Osteocyte (in vitro differentiated cells): Measurements from ENCODE around the gene MARK1. TPM values are rescaled to one million over a fixed set of nuclear protein-coding genes. Genes with fewer than 3 reads are reported as not detected.

ENCODE experiments used
- DNase-seq: peaks from one replicate; pipeline ENCODE4 v3.0.0; 2021; ENCODE audit warnings: mixed read lengths; ENCODE audit not compliant: unreplicated experiment; ENCODE audit errors: extremely low spot score
- H3K27ac Mint-ChIP-seq: one replicate; pipeline ENCODE4 v1.8.0; 2021; ENCODE audit warnings: mild to moderate bottlenecking, mixed read lengths; ENCODE audit not compliant: unreplicated experiment
- H3K27me3 Mint-ChIP-seq: one replicate; pipeline ENCODE4 v1.8.0; 2021; ENCODE audit warnings: mixed read lengths; ENCODE audit not compliant: unreplicated experiment
- H3K36me3 Mint-ChIP-seq: one replicate; pipeline ENCODE4 v1.8.0; 2021; ENCODE audit warnings: mixed read lengths; ENCODE audit not compliant: unreplicated experiment
- H3K4me1 Mint-ChIP-seq: one replicate; pipeline ENCODE4 v1.8.0; 2021; ENCODE audit warnings: mixed read lengths; ENCODE audit not compliant: unreplicated experiment
- H3K4me3 Mint-ChIP-seq: one replicate; pipeline ENCODE4 v1.8.0; 2021; ENCODE audit warnings: mild to moderate bottlenecking, moderate library complexity, mixed read lengths; ENCODE audit not compliant: unreplicated experiment
- H3K9me3 Mint-ChIP-seq: one replicate; pipeline ENCODE4 v1.8.0; 2021; ENCODE audit warnings: mixed read lengths; ENCODE audit not compliant: unreplicated experiment
- total RNA-seq: library from RNA; stranded (reverse); gene quantifications from 2 replicates; pipeline ENCODE4 v1.2.1, GENCODE V29; 2021
- TF ChIP-seq, protein P1 (sequence below): fragments of 200-600 bp; sonication (generic); IDR thresholded peaks from 2 replicates; pipeline ENCODE4 v1.5.0; 2021; ENCODE audit warnings: antibody characterized with exemption, mild to moderate bottlenecking, moderate library complexity

MARK1 gene
- total RNA-seq, 1 donor from 2014 or later = 1.2 TPM

DNA sequence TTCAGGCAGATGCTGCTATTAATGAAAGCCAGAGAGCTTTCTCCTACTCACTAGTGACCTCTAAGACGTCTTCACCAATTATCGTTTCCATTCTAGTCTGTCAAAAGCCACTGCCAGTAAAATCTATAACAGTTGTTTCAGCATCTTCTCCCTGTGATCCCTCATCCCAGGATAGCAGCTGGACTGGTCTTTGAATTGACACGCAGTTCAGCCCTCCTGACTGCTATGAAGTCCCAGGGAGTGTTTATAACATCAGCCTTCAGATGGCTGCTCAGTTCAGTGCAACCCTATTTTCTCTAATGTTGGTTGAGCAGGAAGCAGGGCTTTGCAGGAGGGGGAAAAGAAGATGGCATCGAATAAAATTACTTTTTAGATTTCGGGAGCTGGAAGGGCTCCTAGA is 23.6 kb upstream of the MARK1 start:
- H3K36me3 Mint-ChIP-seq = no peaks in the 10 kb centered on the region
- peaks cover 7% of the 10 kb centered on the region for H3K27me3 Mint-ChIP-seq
- H3K27ac Mint-ChIP-seq = no peak overlapping the region
- H3K9me3 Mint-ChIP-seq = no peaks in the 10 kb centered on the region
- H3K4me3 Mint-ChIP-seq = no peak overlapping the region
- DNase-seq = no peak
- TF ChIP-seq, protein P1, sequence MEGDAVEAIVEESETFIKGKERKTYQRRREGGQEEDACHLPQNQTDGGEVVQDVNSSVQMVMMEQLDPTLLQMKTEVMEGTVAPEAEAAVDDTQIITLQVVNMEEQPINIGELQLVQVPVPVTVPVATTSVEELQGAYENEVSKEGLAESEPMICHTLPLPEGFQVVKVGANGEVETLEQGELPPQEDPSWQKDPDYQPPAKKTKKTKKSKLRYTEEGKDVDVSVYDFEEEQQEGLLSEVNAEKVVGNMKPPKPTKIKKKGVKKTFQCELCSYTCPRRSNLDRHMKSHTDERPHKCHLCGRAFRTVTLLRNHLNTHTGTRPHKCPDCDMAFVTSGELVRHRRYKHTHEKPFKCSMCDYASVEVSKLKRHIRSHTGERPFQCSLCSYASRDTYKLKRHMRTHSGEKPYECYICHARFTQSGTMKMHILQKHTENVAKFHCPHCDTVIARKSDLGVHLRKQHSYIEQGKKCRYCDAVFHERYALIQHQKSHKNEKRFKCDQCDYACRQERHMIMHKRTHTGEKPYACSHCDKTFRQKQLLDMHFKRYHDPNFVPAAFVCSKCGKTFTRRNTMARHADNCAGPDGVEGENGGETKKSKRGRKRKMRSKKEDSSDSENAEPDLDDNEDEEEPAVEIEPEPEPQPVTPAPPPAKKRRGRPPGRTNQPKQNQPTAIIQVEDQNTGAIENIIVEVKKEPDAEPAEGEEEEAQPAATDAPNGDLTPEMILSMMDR = no peak
- no peaks in the 10 kb centered on the region for H3K4me1 Mint-ChIP-seq

DNA sequence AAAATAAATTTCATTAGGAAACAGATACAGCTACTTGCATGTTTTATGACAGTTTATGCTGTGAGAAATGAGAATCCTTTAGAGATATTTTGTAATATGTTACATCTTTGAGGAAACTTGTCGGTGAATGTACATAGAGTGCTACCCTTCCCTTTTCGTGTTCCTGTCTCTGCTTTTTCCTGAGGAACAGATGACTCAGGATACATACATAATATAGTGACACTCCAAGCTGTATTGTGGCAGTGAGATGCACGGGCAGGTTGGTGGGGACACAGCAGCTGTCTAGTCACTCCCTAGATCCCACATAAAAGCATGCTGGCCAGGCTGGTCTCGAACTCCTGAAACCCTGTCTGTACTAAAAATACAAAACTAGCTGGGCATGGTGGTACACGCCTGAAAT is 20.9 kb upstream of the MARK1 start:
- no peak for DNase-seq
- Mint-ChIP-seq H3K36me3 (no peaks in the 10 kb centered on the region), H3K4me3 (no peak overlapping the region), H3K9me3 (no peaks in the 10 kb centered on the region), H3K27ac (no peak overlapping the region), H3K4me1 (no peaks in the 10 kb centered on the region), H3K27me3 (peaks cover 7% of the 10 kb centered on the region)
- TF ChIP-seq, protein P1 = no peak

DNA sequence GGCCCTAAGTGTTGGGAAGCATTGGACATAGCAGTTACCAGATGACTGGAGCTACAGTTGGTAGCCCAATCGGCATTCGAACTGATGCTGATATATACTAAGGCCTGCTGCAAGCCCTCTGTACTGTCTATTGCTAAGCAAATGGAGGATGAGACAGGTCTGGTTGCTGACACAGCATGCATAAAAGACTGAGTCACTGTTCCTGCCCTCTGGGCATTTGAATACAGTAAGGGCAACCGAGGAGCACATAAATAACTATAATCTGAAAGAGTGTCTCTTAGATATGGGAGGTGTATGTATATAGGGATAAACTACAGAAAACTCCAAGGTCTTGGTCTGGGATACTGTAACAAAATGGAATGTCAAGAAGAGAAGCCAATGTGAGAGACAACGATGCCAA is 16.8 kb upstream of the MARK1 start:
- Mint-ChIP-seq H3K36me3 (no peaks in the 10 kb centered on the region), H3K4me1 (no peaks in the 10 kb centered on the region), H3K9me3 (no peaks in the 10 kb centered on the region), H3K27me3 (no peaks in the 10 kb centered on the region), H3K27ac (no peak overlapping the region), H3K4me3 (no peak overlapping the region)
- DNase-seq = no peak
- TF ChIP-seq, protein P1 = no peak

DNA sequence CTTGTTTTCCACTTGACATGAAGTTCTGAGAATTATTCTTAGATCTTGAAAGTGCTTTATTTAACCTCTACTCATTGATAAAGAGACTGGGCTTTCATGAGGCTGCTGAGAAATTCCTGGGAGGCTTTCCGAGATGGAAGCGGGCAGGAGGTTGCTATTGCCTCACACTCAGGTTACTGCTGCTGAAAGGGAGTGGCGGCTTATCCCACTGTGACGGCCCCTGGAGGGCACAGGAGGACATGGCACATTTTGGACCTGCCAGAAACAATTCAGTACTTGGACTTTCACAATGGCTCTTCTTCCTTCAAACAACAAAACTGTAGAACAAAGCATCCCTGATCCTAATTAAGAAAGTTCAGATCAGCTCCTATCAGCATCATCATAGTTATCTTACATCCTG is 16.2 kb upstream of the MARK1 start:
- no peak overlapping the region for H3K4me3 Mint-ChIP-seq
- H3K27me3 Mint-ChIP-seq = peaks cover under 1% of the 10 kb centered on the region
- no peaks in the 10 kb centered on the region for H3K36me3 Mint-ChIP-seq
- no peaks in the 10 kb centered on the region for H3K9me3 Mint-ChIP-seq
- TF ChIP-seq, protein P1 = no peak
- no peaks in the 10 kb centered on the region for H3K4me1 Mint-ChIP-seq
- H3K27ac Mint-ChIP-seq = no peak overlapping the region
- DNase-seq = no peak

DNA sequence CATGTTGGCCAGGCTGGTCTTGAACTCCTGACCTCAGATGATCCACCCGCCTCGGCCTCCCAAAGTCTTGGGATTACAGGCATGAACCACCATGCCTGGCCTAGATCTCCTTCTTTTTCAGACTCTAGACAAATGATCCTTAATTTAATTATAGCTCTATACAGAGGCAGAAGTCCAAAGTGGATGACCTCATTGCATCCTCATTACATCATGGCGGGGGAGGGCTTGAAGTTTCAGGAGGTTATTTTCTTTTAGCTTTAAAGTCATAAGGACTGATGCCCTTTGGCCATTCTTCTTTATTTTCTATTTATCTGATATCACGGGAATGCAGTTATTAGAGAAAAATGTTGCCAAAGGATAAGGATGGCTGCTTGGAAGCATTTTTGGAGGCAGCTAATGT is 14.1 kb upstream of the MARK1 start:
- H3K27me3 Mint-ChIP-seq = peaks cover 15% of the 10 kb centered on the region
- H3K27ac Mint-ChIP-seq = no peak overlapping the region
- H3K4me3 Mint-ChIP-seq = no peak overlapping the region
- no peaks in the 10 kb centered on the region for H3K9me3 Mint-ChIP-seq
- DNase-seq = no peak
- TF ChIP-seq, protein P1 = no peak
- no peaks in the 10 kb centered on the region for H3K36me3 Mint-ChIP-seq
- no peaks in the 10 kb centered on the region for H3K4me1 Mint-ChIP-seq
